ENCODE data around the gene MFAP4.

DNA sequence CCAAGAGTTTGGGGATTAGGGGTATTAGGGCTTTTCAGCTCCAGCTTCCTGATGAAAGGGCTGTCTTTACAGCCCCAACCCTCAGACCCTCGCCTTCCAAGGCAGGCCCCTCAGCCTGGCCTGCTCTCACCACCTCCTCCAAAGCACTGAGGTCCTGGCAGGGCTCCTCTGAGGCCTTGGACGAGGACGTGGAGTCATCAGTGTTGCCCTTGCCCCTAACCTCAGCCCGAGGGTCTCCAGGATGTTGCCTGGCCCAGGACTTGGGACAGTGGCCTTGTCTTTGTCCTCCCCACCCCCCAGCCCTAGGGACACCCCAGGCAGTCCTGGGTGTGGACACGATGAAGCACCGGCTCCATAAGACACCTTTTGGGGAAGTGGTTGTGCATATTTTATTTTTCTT is 52.7 kb downstream of the MFAP4 start:
- TF ChIP-seq, protein P1, sequence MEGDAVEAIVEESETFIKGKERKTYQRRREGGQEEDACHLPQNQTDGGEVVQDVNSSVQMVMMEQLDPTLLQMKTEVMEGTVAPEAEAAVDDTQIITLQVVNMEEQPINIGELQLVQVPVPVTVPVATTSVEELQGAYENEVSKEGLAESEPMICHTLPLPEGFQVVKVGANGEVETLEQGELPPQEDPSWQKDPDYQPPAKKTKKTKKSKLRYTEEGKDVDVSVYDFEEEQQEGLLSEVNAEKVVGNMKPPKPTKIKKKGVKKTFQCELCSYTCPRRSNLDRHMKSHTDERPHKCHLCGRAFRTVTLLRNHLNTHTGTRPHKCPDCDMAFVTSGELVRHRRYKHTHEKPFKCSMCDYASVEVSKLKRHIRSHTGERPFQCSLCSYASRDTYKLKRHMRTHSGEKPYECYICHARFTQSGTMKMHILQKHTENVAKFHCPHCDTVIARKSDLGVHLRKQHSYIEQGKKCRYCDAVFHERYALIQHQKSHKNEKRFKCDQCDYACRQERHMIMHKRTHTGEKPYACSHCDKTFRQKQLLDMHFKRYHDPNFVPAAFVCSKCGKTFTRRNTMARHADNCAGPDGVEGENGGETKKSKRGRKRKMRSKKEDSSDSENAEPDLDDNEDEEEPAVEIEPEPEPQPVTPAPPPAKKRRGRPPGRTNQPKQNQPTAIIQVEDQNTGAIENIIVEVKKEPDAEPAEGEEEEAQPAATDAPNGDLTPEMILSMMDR (IDR thresholded peaks at IDR 0.05): no peak
- TF ChIP-seq POLR2A (IDR thresholded peaks at IDR 0.05): no peak
